Measurements from ENCODE around the gene INSYN2B. TPM values are rescaled to one million over a fixed set of nuclear protein-coding genes. Genes with fewer than 3 reads are reported as not detected.

Gene INSYN2B
- polyA plus RNA-seq, 1 experiment = 2.0 TPM

DNA sequence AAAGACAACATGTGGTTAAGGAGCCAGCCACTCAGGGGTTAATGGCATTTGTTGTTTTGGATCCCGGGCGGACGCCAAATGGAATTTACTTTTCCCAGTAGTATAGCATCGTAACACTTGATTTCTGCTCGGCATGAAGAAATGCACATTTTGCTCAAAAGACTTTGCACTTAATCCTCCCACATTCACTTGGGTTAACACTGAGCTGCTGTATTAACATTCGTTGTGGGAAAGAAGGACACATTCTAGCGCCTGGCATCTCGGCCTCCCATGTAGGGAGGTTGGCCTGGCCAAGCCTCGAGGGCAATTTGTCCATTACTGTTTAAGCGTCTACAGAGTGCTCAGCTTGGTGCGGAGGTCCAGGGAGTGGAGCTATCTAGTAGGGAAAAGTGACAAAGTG lies 32.3 kb upstream of the INSYN2B start:
- H3K27me3 ChIP-seq (ENCODE audit: control insufficient read depth, insufficient read depth, low read length) = peaks cover 4% of the 10 kb centered on the region
- no peak for DNase-seq (ENCODE audit: low read depth)
- CTCF ChIA-PET = no interaction called here
- no peak overlapping the region for H3K4me3 ChIP-seq (ENCODE audit: low read depth, low read length)
- TF ChIP-seq, protein P1, sequence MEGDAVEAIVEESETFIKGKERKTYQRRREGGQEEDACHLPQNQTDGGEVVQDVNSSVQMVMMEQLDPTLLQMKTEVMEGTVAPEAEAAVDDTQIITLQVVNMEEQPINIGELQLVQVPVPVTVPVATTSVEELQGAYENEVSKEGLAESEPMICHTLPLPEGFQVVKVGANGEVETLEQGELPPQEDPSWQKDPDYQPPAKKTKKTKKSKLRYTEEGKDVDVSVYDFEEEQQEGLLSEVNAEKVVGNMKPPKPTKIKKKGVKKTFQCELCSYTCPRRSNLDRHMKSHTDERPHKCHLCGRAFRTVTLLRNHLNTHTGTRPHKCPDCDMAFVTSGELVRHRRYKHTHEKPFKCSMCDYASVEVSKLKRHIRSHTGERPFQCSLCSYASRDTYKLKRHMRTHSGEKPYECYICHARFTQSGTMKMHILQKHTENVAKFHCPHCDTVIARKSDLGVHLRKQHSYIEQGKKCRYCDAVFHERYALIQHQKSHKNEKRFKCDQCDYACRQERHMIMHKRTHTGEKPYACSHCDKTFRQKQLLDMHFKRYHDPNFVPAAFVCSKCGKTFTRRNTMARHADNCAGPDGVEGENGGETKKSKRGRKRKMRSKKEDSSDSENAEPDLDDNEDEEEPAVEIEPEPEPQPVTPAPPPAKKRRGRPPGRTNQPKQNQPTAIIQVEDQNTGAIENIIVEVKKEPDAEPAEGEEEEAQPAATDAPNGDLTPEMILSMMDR (IDR thresholded peaks at IDR 0.05; ENCODE audit: insufficient read depth, low read depth, low read length) = no peak
- no peaks in the 10 kb centered on the region for H3K36me3 ChIP-seq (ENCODE audit: control insufficient read depth, insufficient read depth, low read length)
- POLR2A ChIA-PET = no interaction called here

DNA sequence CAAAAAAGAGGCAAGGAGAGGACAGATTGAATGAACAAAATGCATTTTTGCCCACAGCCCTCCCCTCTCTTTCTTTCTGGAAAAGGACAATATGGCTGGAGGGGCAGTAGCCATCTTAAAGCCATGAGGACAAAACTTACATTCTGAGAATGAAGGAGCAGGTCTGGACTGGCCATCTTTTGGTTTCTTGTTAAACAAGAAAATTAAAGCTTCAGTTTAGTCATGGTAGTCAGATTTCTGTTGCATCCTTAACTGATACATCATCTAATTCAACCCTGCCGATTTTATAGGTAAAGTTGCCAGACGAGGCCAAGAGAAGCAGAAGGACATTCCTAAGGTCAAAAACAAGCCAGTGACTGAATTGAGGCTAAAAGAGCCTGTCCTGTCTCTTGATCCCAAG lies 31.5 kb upstream of the INSYN2B start:
- no peaks in the 10 kb centered on the region for H3K36me3 ChIP-seq (ENCODE audit: control insufficient read depth, insufficient read depth, low read length)
- POLR2A ChIA-PET = no interaction called here
- DNase-seq (ENCODE audit: low read depth) = no peak
- CTCF ChIA-PET = interaction anchor here (1.5 kb wide), 1 partner anchor 15 kb away, joined by 3 read pairs; no protein-coding TSS in a partner anchor
- no peak overlapping the region for H3K4me3 ChIP-seq (ENCODE audit: low read depth, low read length)
- H3K27me3 ChIP-seq (ENCODE audit: control insufficient read depth, insufficient read depth, low read length) = peaks cover 4% of the 10 kb centered on the region
- TF ChIP-seq, protein P1 (IDR thresholded peaks at IDR 0.05; ENCODE audit: insufficient read depth, low read depth, low read length) = no peak

GRCh38 chr5:170010595-170010994 lies 30.3 kb upstream of the INSYN2B start:
- Histone ChIP-seq H3K4me3 (ENCODE audit: low read depth, low read length) (no peak overlapping the region), H3K36me3 (ENCODE audit: control insufficient read depth, insufficient read depth, low read length) (no peaks in the 10 kb centered on the region), H3K27me3 (ENCODE audit: control insufficient read depth, insufficient read depth, low read length) (peaks cover 4% of the 10 kb centered on the region)
- TF ChIP-seq, protein P1 (IDR thresholded peaks at IDR 0.05; ENCODE audit: insufficient read depth, low read depth, low read length) = no peak
- ChIA-PET POLR2A (no interaction called here), CTCF (interaction anchor here (1.5 kb wide), 1 partner anchor 16 kb away, joined by 3 read pairs; no protein-coding TSS in a partner anchor)
- no peak for DNase-seq (ENCODE audit: low read depth)

DNA sequence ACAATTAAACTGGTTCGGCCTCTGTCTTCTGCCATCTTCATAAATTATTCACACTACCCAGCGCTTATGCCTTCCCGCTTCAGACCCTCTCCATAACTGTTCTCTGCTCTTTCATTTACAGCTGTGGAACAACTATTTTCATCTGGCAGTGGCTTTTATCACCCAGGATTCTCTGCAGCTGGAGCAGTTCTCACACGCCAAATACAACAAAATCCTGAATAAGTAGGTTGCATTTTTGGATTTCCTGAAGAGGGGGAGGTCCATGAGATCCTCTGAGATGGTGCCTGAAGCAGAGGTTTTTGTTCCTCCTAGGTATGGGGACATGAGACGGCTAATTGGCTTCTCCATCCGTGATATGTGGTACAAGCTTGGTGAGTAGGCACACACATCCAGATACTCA lies 28.1 kb upstream of the INSYN2B start:
- H3K36me3 ChIP-seq (ENCODE audit: control insufficient read depth, insufficient read depth, low read length) = no peaks in the 10 kb centered on the region
- TF ChIP-seq, protein P1 (IDR thresholded peaks at IDR 0.05; ENCODE audit: insufficient read depth, low read depth, low read length) = no peak
- POLR2A ChIA-PET = no interaction called here
- H3K4me3 ChIP-seq (ENCODE audit: low read depth, low read length) = no peak overlapping the region
- CTCF ChIA-PET = no interaction called here
- peaks cover 3% of the 10 kb centered on the region for H3K27me3 ChIP-seq (ENCODE audit: control insufficient read depth, insufficient read depth, low read length)
- DNase-seq (ENCODE audit: low read depth) = no peak

DNA sequence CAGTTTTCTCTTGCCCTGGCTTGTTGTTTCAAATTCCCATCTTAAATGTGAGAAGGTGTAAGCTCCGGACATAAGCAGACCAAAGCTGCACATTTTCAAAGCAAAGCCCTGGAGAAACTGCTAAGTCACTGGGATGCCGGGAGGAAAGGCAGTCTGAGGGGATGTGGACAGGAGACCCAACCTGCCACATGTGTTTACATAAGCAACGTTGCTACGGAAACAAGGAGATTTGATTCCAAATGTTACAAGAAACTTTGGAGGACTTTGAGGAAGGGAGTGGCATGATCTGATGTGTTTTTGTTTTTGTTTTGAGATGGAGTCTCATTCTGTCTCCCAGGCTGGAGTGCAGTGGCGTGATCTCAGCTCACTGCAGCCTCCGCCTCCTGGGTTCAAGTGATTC lies 25.7 kb upstream of the INSYN2B start:
- TF ChIP-seq, protein P1 (IDR thresholded peaks at IDR 0.05; ENCODE audit: insufficient read depth, low read depth, low read length) = no peak
- no peaks in the 10 kb centered on the region for H3K36me3 ChIP-seq (ENCODE audit: control insufficient read depth, insufficient read depth, low read length)
- ChIA-PET POLR2A (no interaction called here), CTCF (no interaction called here)
- H3K27me3 ChIP-seq (ENCODE audit: control insufficient read depth, insufficient read depth, low read length) = peaks cover 3% of the 10 kb centered on the region
- no peak for DNase-seq (ENCODE audit: low read depth)
- H3K4me3 ChIP-seq (ENCODE audit: low read depth, low read length) = no peak overlapping the region

All from BJ (cell line).